Endodermal cell (in vitro differentiated cells): ENCODE results near the gene PDGFRB. TPM values are rescaled to one million over a fixed set of nuclear protein-coding genes. Genes with fewer than 3 reads are reported as not detected.
A peak's percentile ranks its signal among the peaks of the same experiment; 100 is the strongest.

Experiments
- DNase-seq: peaks from one replicate; pipeline ENCODE4 v3.0.0-alpha.2; 2017
- H3K27ac ChIP-seq: 2 replicates; pipeline ENCODE4 v1.5.1; 2013; ENCODE audit warnings: mild to moderate bottlenecking, low read depth, low read length, moderate library complexity
- H3K27me3 ChIP-seq: 2 replicates; pipeline ENCODE4 v1.6.1; 2013; ENCODE audit warnings: mild to moderate bottlenecking, low read length, moderate library complexity; ENCODE audit not compliant: insufficient read depth, control insufficient read depth, poor library complexity, severe bottlenecking
- H3K36me3 ChIP-seq: 2 replicates; pipeline ENCODE4 v1.7.0; 2013; ENCODE audit warnings: mild to moderate bottlenecking, low read length, moderate library complexity; ENCODE audit not compliant: control insufficient read depth, insufficient read depth
- H3K4me1 ChIP-seq: one replicate; pipeline ENCODE4 v1.7.0; 2013; ENCODE audit warnings: low read length; ENCODE audit not compliant: control insufficient read depth, insufficient read depth
- H3K4me3 ChIP-seq: 2 replicates; pipeline ENCODE4 v1.5.1; 2013; ENCODE audit warnings: mild to moderate bottlenecking, low read length, moderate library complexity
- H3K9ac ChIP-seq: 2 replicates; pipeline ENCODE4 v1.6.1; 2013; ENCODE audit warnings: mild to moderate bottlenecking, low read length, moderate library complexity; ENCODE audit not compliant: poor library complexity, severe bottlenecking; ENCODE audit errors: extremely low read depth
- H3K9me3 ChIP-seq: 2 replicates; pipeline ENCODE4 v1.6.1; 2013; ENCODE audit warnings: mild to moderate bottlenecking, low read length, moderate library complexity; ENCODE audit not compliant: control insufficient read depth
- H3K27ac Mint-ChIP-seq: 2 replicates; pipeline ENCODE4 v1.8.0; 2020; ENCODE audit warnings: mixed read lengths
- H3K27me3 Mint-ChIP-seq: 2 replicates; pipeline ENCODE4 v1.8.0; 2021; ENCODE audit warnings: mild to moderate bottlenecking, mixed read lengths; ENCODE audit not compliant: insufficient read depth
- H3K36me3 Mint-ChIP-seq: 2 replicates; pipeline ENCODE4 v1.8.0; 2020; ENCODE audit warnings: low read depth, mixed read lengths
- H3K4me1 Mint-ChIP-seq: 2 replicates; pipeline ENCODE4 v1.8.0; 2020; ENCODE audit warnings: mixed read lengths
- H3K4me3 Mint-ChIP-seq: 2 replicates; pipeline ENCODE4 v1.8.0; 2020; ENCODE audit warnings: mild to moderate bottlenecking, moderate library complexity, mixed read lengths
- H3K9me3 Mint-ChIP-seq: 2 replicates; pipeline ENCODE4 v1.8.0; 2020; ENCODE audit warnings: mild to moderate bottlenecking, mixed read lengths
- WGBS, 2 experiments: methylation state at CpG; one replicate each; pipeline versions ENCODE4 v1.1.5 to v1.1.7; 2013; ENCODE audit warnings: missing lambda C conversion rate in 2 of 2, mixed read lengths in 1 of 2; ENCODE audit not compliant: insufficient coverage in 1 of 2, insufficient read length in 1 of 2; 5-methylcytosine and 5-hydroxymethylcytosine counted together
- total RNA-seq, 2 donors: library from RNA; stranded (reverse); fragmentation: NEBNext Ultra II Directional in 1 of 2; extraction: Animal tissue kit (Norgen Biotek cat#: 25700) in 1 of 2; gene quantifications; 2 replicates in 1 of 2; 3 replicates in 1 of 2; pipeline ENCODE4 v1.2.1, GENCODE V29; 2021
- TF ChIP-seq, protein P1 (sequence below): fragments of 200-600 bp; sonication (generic); conservative IDR thresholded peaks from 2 replicates; pipeline ENCODE4 v1.5.0; 2021; ENCODE audit warnings: antibody characterized with exemption, mild to moderate bottlenecking

The PDGFRB gene
- total RNA-seq, 2 donors from 2014 or later: 4.1 to 6.5 TPM

GRCh38 chr5:150137168-150137957, 18.3 kb downstream of the PDGFRB start:
- DNase-seq: peak; percentile 94
- no peaks in the 10 kb centered on the region for H3K36me3 Mint-ChIP-seq
- Histone ChIP-seq H3K4me1 (peaks cover 32% of the 10 kb centered on the region), H3K36me3 (no peaks in the 10 kb centered on the region), H3K27ac (no peak overlapping the region), H3K27me3 (peaks cover 19% of the 10 kb centered on the region), H3K9me3 (no peaks in the 10 kb centered on the region), H3K4me3 (no peak overlapping the region), H3K9ac (no peak overlapping the region)
- H3K4me1 Mint-ChIP-seq: peaks cover 58% of the 10 kb centered on the region
- TF ChIP-seq, protein P1, sequence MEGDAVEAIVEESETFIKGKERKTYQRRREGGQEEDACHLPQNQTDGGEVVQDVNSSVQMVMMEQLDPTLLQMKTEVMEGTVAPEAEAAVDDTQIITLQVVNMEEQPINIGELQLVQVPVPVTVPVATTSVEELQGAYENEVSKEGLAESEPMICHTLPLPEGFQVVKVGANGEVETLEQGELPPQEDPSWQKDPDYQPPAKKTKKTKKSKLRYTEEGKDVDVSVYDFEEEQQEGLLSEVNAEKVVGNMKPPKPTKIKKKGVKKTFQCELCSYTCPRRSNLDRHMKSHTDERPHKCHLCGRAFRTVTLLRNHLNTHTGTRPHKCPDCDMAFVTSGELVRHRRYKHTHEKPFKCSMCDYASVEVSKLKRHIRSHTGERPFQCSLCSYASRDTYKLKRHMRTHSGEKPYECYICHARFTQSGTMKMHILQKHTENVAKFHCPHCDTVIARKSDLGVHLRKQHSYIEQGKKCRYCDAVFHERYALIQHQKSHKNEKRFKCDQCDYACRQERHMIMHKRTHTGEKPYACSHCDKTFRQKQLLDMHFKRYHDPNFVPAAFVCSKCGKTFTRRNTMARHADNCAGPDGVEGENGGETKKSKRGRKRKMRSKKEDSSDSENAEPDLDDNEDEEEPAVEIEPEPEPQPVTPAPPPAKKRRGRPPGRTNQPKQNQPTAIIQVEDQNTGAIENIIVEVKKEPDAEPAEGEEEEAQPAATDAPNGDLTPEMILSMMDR: no peak
- peaks cover 42% of the 10 kb centered on the region for H3K27me3 Mint-ChIP-seq
- H3K4me3 Mint-ChIP-seq: peak overlapping the region; percentile 32
- no peaks in the 10 kb centered on the region for H3K9me3 Mint-ChIP-seq
- peak overlapping the region; percentile 86 for H3K27ac Mint-ChIP-seq
- WGBS, 2 experiments: 63 to 70% methylated on average over 3 to 12 of the region's 12 CpGs

- peaks cover 50% of the 10 kb centered on the region for H3K27me3 Mint-ChIP-seq
- TF ChIP-seq, protein P1: no peak
- no peaks in the 10 kb centered on the region for H3K9me3 Mint-ChIP-seq
- Histone ChIP-seq H3K4me3 (no peak overlapping the region), H3K9ac (no peak overlapping the region), H3K27ac (no peak overlapping the region), H3K9me3 (no peaks in the 10 kb centered on the region), H3K4me1 (peaks cover 32% of the 10 kb centered on the region), H3K27me3 (peaks cover 19% of the 10 kb centered on the region), H3K36me3 (no peaks in the 10 kb centered on the region)
- no peaks in the 10 kb centered on the region for H3K36me3 Mint-ChIP-seq
- no peak overlapping the region for H3K4me3 Mint-ChIP-seq
- H3K4me1 Mint-ChIP-seq: peaks cover 61% of the 10 kb centered on the region
- H3K27ac Mint-ChIP-seq: no peak overlapping the region
- DNase-seq: no peak
- WGBS, 2 experiments: 73 to 80% methylated on average over 8 to 16 of the region's 16 CpGs
These were observed 19.1 kb downstream of the PDGFRB start for GRCh38 chr5:150136305-150137167.

DNA sequence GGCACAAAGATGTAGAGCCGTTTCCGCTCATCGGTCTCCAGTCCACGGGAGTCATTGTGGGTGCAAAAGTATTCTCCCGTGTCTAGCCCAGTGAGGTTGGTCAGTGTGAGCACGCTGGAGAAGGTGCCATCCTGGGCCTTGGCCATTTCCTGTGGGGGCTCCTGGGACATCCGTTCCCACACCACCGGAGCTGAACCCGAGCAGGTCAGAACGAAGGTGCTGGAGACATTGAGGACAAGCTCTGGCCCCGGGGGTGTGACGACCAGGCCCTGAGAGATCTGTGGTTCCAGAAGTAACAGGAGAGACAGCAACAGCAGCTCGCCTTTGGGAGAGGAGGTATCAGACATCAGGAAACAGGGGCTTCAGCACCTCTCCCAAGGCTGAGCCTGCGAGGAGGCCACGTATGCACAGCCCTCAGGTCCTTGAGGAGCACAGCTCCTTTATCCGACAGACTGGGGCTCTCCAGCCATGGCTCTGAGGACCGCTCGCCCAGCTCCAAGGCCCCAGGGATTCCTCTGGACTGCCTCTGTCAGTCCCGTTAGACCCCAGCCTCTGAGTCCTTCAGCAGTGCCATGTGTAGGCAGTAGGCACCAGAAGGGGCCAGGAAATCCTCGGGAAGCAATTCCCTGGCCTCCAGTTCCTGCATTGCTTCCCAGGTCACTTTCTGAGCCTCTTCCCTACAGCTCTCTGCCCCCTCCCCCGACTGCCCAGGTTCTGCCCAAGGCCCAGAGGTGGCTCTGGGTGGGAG, 19.9 kb downstream of the PDGFRB start:
- TF ChIP-seq, protein P1: no peak
- 89 to 92% methylated on average over 20 to 21 of the region's 21 CpGs for WGBS, 2 experiments
- peaks cover 32% of the 10 kb centered on the region for H3K4me1 ChIP-seq
- no peaks in the 10 kb centered on the region for H3K36me3 ChIP-seq
- Mint-ChIP-seq H3K4me3 (no peak overlapping the region), H3K36me3 (no peaks in the 10 kb centered on the region), H3K27ac (no peak overlapping the region), H3K4me1 (peaks cover 63% of the 10 kb centered on the region), H3K9me3 (no peaks in the 10 kb centered on the region), H3K27me3 (peaks cover 52% of the 10 kb centered on the region)
- H3K9ac ChIP-seq: no peak overlapping the region
- no peaks in the 10 kb centered on the region for H3K9me3 ChIP-seq
- H3K4me3 ChIP-seq: no peak overlapping the region
- no peak for DNase-seq
- peaks cover 19% of the 10 kb centered on the region for H3K27me3 ChIP-seq
- no peak overlapping the region for H3K27ac ChIP-seq
